ENCODE measurements around the gene IL19.

The IL19 gene, protein sequence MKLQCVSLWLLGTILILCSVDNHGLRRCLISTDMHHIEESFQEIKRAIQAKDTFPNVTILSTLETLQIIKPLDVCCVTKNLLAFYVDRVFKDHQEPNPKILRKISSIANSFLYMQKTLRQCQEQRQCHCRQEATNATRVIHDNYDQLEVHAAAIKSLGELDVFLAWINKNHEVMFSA

DNA sequence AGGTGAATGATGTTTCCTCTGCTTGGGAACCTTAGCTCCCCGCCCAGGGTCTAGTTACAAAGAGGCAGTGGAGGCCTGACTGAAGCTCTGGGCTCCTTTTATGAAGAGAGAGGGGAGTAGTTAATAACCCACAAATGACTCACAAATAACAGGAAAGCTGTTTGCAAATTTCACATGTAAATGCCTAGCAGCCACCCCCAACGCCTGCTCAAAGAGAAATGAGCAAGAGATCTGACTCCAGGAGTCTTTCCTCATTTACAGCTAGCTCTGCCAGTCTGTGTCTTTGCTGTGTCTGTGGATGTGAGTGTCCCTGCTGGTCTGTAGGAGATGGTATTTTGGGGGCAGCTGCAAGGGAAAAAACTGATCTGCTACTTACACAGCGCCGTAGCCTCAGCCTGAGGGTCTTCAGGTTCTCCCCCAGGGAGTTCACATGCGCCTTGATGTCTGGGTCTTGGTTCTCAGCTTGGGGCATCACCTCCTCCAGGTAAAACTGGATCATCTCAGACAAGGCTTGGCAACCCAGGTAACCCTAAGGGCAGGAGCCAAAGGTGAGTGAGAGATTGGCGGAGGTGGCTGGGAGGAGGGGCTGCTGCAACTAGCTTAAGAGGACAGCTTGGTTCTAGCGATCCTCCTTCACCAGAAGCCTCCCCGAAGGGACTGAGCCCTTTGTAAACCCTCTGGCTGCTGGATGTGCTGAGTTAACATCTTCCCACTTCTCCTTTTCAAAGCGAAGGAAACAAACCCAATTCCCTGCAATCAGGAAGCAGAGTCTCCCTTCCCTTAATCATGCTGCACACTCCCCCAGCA is at the start of gene IL19:
Gene IL19, plus strand, starts transcription at position 243 of the 807 bp plus-strand sequence. CDS start 65,890 bp downstream, outside the sequence.
- H3K9me3 ChIP-seq (ENCODE audit: low read length) = no peaks in the 10 kb centered on the region
- peak within 1 kb of the TSS in 1 of 2 donors; percentile 7 for H3K4me3 ChIP-seq (ENCODE audit: low read depth in 1 of 2, low read length in 2 of 2)

GRCh38 chr1:206721454-206721853 is 49.1 kb upstream of the IL19 start:
- Histone ChIP-seq H3K9me3 (ENCODE audit: low read length) (no peaks in the 10 kb centered on the region), H3K27ac (ENCODE audit: low read depth, low read length) (no peak overlapping the region), H3K4me3 (ENCODE audit: low read depth in 1 of 2, low read length in 2 of 2) (no peak overlapping the region), H3K9ac (ENCODE audit: low read length) (no peak overlapping the region), H3K36me3 (ENCODE audit: insufficient read depth, low read length) (no peaks in the 10 kb centered on the region), H3K27me3 (ENCODE audit: control insufficient read depth in 1 of 2, insufficient read depth in 2 of 2, low read length in 2 of 2) (no peaks in the 10 kb centered on the region), H3K4me1 (ENCODE audit: insufficient read depth, low read length) (peaks cover 58% of the 10 kb centered on the region)

More for the DNA sequence above, at the start of gene IL19:
- no peaks in the 10 kb centered on the region for H3K4me1 ChIP-seq (ENCODE audit: insufficient read depth, low read length)
- no peak within 1 kb of the TSS for H3K9ac ChIP-seq (ENCODE audit: low read length)
- H3K36me3 ChIP-seq (ENCODE audit: insufficient read depth, low read length) = no peaks in the 10 kb centered on the region
- H3K27me3 ChIP-seq (ENCODE audit: control insufficient read depth in 1 of 2, insufficient read depth in 2 of 2, low read length in 2 of 2) = no peaks in the 10 kb centered on the region
- H3K27ac ChIP-seq (ENCODE audit: low read depth, low read length) = no peak within 1 kb of the TSS

DNA sequence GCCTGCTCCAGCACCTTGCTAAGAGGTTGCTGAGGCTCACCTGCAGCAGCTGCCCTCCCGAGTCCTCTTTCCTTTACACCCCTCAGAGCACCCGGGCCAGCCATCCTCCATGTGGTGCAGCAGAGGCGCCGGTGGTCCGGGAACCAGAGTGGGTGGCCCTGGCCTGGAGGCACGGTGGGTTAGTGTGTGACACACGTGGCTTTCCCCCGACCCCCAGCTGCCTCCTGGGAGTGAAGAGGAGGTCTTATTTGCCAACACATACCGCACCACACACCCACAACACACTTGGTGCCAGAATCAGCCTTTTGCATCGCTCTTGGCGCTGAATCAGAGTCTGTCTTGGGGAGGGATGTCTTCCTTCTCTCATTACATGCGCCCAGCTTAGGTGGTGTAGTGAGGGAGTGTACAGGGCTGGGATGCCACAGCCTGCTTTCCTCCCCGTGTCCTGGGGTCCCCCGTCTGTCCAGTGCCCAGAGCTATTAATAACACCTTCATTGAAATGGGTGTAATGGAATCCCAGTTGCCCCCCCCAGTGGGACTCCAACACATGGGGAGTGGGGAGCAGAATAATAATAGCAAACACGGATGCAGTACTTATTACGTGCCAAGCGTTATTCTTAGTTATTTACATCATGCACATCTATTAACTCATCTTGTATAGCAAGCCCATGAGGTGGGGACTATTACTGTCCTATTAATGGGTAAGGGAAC is 47.7 kb upstream of the IL19 start:
- H3K4me1 ChIP-seq (ENCODE audit: insufficient read depth, low read length) = peaks cover 60% of the 10 kb centered on the region
- H3K36me3 ChIP-seq (ENCODE audit: insufficient read depth, low read length) = no peaks in the 10 kb centered on the region
- H3K27ac ChIP-seq (ENCODE audit: low read depth, low read length) = no peak overlapping the region
- H3K9me3 ChIP-seq (ENCODE audit: low read length) = no peaks in the 10 kb centered on the region
- H3K27me3 ChIP-seq (ENCODE audit: control insufficient read depth in 1 of 2, insufficient read depth in 2 of 2, low read length in 2 of 2) = no peaks in the 10 kb centered on the region
- H3K4me3 ChIP-seq (ENCODE audit: low read depth in 1 of 2, low read length in 2 of 2) = no peak overlapping the region
- H3K9ac ChIP-seq (ENCODE audit: low read length) = no peak overlapping the region

DNA sequence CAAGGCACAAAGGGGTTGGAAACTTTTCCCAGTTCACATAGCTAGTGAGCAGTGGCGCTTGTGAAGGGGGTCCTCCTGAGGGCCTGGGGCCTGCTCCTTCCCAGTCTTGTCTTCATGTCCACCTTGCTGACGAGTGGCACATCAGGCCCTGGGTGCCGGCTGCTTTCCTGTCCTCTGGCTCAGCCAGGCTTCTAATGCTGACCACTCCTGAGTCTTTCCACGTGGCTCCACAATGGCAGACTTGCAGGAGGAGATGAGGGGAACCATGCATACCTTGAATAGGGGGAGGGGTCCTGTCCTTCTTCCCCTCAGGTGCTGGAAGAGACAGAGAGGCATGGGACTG is 47.1 kb upstream of the IL19 start:
- Histone ChIP-seq H3K27me3 (ENCODE audit: control insufficient read depth in 1 of 2, insufficient read depth in 2 of 2, low read length in 2 of 2) (no peaks in the 10 kb centered on the region), H3K4me3 (ENCODE audit: low read depth in 1 of 2, low read length in 2 of 2) (no peak overlapping the region), H3K36me3 (ENCODE audit: insufficient read depth, low read length) (no peaks in the 10 kb centered on the region), H3K27ac (ENCODE audit: low read depth, low read length) (no peak overlapping the region), H3K9ac (ENCODE audit: low read length) (no peak overlapping the region), H3K9me3 (ENCODE audit: low read length) (no peaks in the 10 kb centered on the region), H3K4me1 (ENCODE audit: insufficient read depth, low read length) (peaks cover 65% of the 10 kb centered on the region)

- no peaks in the 10 kb centered on the region for H3K9me3 ChIP-seq (ENCODE audit: low read length)
- H3K27me3 ChIP-seq (ENCODE audit: control insufficient read depth in 1 of 2, insufficient read depth in 2 of 2, low read length in 2 of 2) = no peaks in the 10 kb centered on the region
- H3K9ac ChIP-seq (ENCODE audit: low read length) = no peak overlapping the region
- H3K36me3 ChIP-seq (ENCODE audit: insufficient read depth, low read length) = no peaks in the 10 kb centered on the region
- H3K4me1 ChIP-seq (ENCODE audit: insufficient read depth, low read length) = peaks cover 66% of the 10 kb centered on the region
- no peak overlapping the region for H3K27ac ChIP-seq (ENCODE audit: low read depth, low read length)
- no peak overlapping the region for H3K4me3 ChIP-seq (ENCODE audit: low read depth in 1 of 2, low read length in 2 of 2)
Observed at GRCh38 chr1:206723805-206724472, 46.6 kb upstream of the IL19 start.

DNA sequence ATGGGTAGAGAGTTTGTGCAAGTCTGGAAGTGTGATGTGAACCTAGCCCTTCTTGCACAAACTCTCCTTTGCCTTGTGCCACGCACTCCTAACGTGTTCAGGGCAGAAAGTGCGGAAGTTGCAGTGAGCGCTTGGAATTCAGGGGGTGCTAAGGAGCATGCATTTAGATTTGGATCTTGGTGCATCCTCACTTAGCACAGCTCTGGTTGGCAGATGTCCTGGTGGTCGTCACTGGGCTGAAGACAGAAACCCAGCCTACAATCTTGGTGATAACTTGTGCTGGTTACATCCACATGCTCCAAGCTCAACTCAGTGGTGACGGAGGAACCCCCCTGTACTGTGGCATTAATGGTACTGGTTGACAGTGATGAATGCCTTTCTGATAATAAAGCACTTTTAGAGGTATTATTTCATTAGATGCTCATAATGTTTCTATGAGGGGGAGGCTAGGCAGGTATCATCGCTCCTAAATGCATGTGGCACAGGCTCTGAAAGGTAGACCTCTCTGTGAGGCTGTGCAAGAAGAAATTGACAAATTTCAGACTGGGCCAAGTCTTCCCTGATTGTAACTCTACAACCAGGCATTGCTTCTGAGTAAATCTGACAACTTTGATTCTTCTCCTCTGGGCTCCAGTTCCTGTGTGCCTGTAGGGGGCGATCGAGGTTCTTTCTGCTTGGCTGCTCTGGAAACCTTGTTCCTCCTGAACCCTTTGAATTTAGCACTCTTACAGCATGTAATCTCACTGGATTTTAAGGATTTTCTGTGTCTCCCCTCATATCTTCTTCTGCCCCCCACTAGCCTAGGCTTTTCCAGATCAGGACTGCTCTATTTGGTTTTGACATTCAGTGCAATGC is 45.2 kb upstream of the IL19 start:
- Histone ChIP-seq H3K27ac (ENCODE audit: low read depth, low read length) (no peak overlapping the region), H3K36me3 (ENCODE audit: insufficient read depth, low read length) (peaks cover 13% of the 10 kb centered on the region), H3K9me3 (ENCODE audit: low read length) (no peaks in the 10 kb centered on the region), H3K9ac (ENCODE audit: low read length) (no peak overlapping the region), H3K27me3 (ENCODE audit: control insufficient read depth in 1 of 2, insufficient read depth in 2 of 2, low read length in 2 of 2) (no peaks in the 10 kb centered on the region), H3K4me1 (ENCODE audit: insufficient read depth, low read length) (peaks cover 57% of the 10 kb centered on the region), H3K4me3 (ENCODE audit: low read depth in 1 of 2, low read length in 2 of 2) (no peak overlapping the region)

GRCh38 chr1:206727981-206728696 is 42.4 kb upstream of the IL19 start:
- Histone ChIP-seq H3K4me1 (ENCODE audit: insufficient read depth, low read length) (peaks cover 44% of the 10 kb centered on the region), H3K27me3 (ENCODE audit: control insufficient read depth in 1 of 2, insufficient read depth in 2 of 2, low read length in 2 of 2) (no peaks in the 10 kb centered on the region), H3K9me3 (ENCODE audit: low read length) (no peaks in the 10 kb centered on the region), H3K4me3 (ENCODE audit: low read depth in 1 of 2, low read length in 2 of 2) (no peak overlapping the region), H3K36me3 (ENCODE audit: insufficient read depth, low read length) (peaks cover 41% of the 10 kb centered on the region), H3K9ac (ENCODE audit: low read length) (no peak overlapping the region), H3K27ac (ENCODE audit: low read depth, low read length) (no peak overlapping the region)

- H3K36me3 ChIP-seq (ENCODE audit: insufficient read depth, low read length) = peaks cover 44% of the 10 kb centered on the region
- no peak overlapping the region for H3K27ac ChIP-seq (ENCODE audit: low read depth, low read length)
- no peak overlapping the region for H3K9ac ChIP-seq (ENCODE audit: low read length)
- H3K27me3 ChIP-seq (ENCODE audit: control insufficient read depth in 1 of 2, insufficient read depth in 2 of 2, low read length in 2 of 2) = no peaks in the 10 kb centered on the region
- H3K4me1 ChIP-seq (ENCODE audit: insufficient read depth, low read length) = peaks cover 39% of the 10 kb centered on the region
- no peaks in the 10 kb centered on the region for H3K9me3 ChIP-seq (ENCODE audit: low read length)
- no peak overlapping the region for H3K4me3 ChIP-seq (ENCODE audit: low read depth in 1 of 2, low read length in 2 of 2)
Observed at GRCh38 chr1:206728697-206728987, 41.9 kb upstream of the IL19 start.

GRCh38 chr1:206729050-206729449 is 41.5 kb upstream of the IL19 start:
- Histone ChIP-seq H3K27ac (ENCODE audit: low read depth, low read length) (no peak overlapping the region), H3K9ac (ENCODE audit: low read length) (no peak overlapping the region), H3K27me3 (ENCODE audit: control insufficient read depth in 1 of 2, insufficient read depth in 2 of 2, low read length in 2 of 2) (no peaks in the 10 kb centered on the region), H3K9me3 (ENCODE audit: low read length) (no peaks in the 10 kb centered on the region), H3K4me1 (ENCODE audit: insufficient read depth, low read length) (peaks cover 35% of the 10 kb centered on the region), H3K36me3 (ENCODE audit: insufficient read depth, low read length) (peaks cover 44% of the 10 kb centered on the region), H3K4me3 (ENCODE audit: low read depth in 1 of 2, low read length in 2 of 2) (no peak overlapping the region)

DNA sequence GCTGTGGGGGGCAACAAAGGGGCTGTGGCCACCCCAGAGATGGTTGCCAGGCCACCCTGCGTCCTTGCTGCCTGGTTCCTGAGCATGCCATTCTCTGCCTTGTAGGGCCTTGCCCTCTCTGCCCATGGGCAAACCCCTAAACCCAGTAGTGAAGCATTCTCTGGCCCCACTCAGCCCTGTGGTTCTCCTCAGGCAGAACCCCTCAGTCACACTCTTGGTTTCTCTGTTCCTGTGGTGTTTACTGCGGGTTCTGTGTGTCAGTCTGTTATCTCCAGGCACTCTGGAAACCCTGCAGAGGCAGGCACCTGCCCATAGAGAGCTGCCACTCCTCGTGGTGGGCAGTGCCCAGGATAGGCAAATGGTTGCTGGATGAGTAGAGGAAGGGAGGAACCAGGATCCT is 41.1 kb upstream of the IL19 start:
- Histone ChIP-seq H3K9ac (ENCODE audit: low read length) (no peak overlapping the region), H3K9me3 (ENCODE audit: low read length) (no peaks in the 10 kb centered on the region), H3K27ac (ENCODE audit: low read depth, low read length) (no peak overlapping the region), H3K36me3 (ENCODE audit: insufficient read depth, low read length) (peaks cover 44% of the 10 kb centered on the region), H3K4me1 (ENCODE audit: insufficient read depth, low read length) (peaks cover 30% of the 10 kb centered on the region), H3K4me3 (ENCODE audit: low read depth in 1 of 2, low read length in 2 of 2) (no peak overlapping the region), H3K27me3 (ENCODE audit: control insufficient read depth in 1 of 2, insufficient read depth in 2 of 2, low read length in 2 of 2) (no peaks in the 10 kb centered on the region)

All from muscle layer of colon (tissue), 2 donors.